K562 (cell line): ENCODE results near the gene HERC3. TPM values are rescaled to one million over a fixed set of nuclear protein-coding genes. Genes with fewer than 3 reads are reported as not detected.
A peak's percentile ranks its signal among the peaks of the same experiment; 100 is the strongest.

Source experiments
- ADNP ChIP-seq: fragments of 200-800 bp; sonication (Bioruptor generic); IDR thresholded peaks from 2 replicates; pipeline ENCODE4 v1.6.1; 2016; ENCODE audit warnings: missing genetic modification characterization, missing compliant biosample characterization
- DACH1 ChIP-seq: fragments of 450-650 bp; IDR thresholded peaks from 2 replicates; pipeline ENCODE4 v1.6.1; 2018; ENCODE audit not compliant: partially characterized antibody
- DMBX1 ChIP-seq: fragments of 250-450 bp; sonication (Bioruptor Pico); IDR thresholded peaks from 2 replicates; pipeline ENCODE4 v1.8.0; 2022; ENCODE audit warnings: inconsistent platforms, mild to moderate bottlenecking, moderate library complexity, borderline replicate concordance
- FUS ChIP-seq: fragments of 200-400 bp; formaldehyde crosslinking; optimal IDR thresholded peaks from 2 replicates; pipeline ENCODE3; 2017; ENCODE audit warnings: low read depth, low read length
- HDGF ChIP-seq: fragments of 450-650 bp; IDR thresholded peaks from 2 replicates; pipeline ENCODE4 v1.6.1; 2016
- HNRNPK ChIP-seq: fragments of 200-400 bp; formaldehyde crosslinking; IDR thresholded peaks from one replicate; pipeline ENCODE4 v1.6.1; 2018; ENCODE audit warnings: mild to moderate bottlenecking, low read depth, low read length; ENCODE audit not compliant: poor library complexity, severe bottlenecking
- IRF2 ChIP-seq: sonication (generic); formaldehyde crosslinking; IDR thresholded peaks from 2 replicates; pipeline ENCODE4 v1.8.1; 2022; ENCODE audit warnings: mild to moderate bottlenecking, missing genetic modification reagents
- KLF13 ChIP-seq: fragments of 450-650 bp; IDR thresholded peaks from 2 replicates; pipeline ENCODE4 v1.6.1; 2016; ENCODE audit warnings: missing genetic modification characterization, low read depth, mild to moderate bottlenecking, missing compliant biosample characterization, moderate library complexity, borderline replicate concordance
- MAFG ChIP-seq: fragments of 450-650 bp; conservative IDR thresholded peaks from 2 replicates; pipeline ENCODE4 v1.6.1; 2016; ENCODE audit warnings: missing genetic modification characterization, missing compliant biosample characterization
- MIER1 ChIP-seq: fragments of 450-650 bp; IDR thresholded peaks from 2 replicates; pipeline ENCODE4 v1.6.1; 2016; ENCODE audit warnings: antibody characterized with exemption, mild to moderate bottlenecking, low read depth
- POLR2AphosphoS5 ChIP-seq: IDR thresholded peaks from 2 replicates; pipeline ENCODE4 v1.6.1; 2011; ENCODE audit warnings: mild to moderate bottlenecking, low read depth, low read length, moderate library complexity; ENCODE audit not compliant: control insufficient read depth, insufficient read depth
- SP2 ChIP-seq: IDR thresholded peaks from 2 replicates; pipeline ENCODE4 v1.6.1; 2011; ENCODE audit warnings: mild to moderate bottlenecking, low read depth, low read length, moderate library complexity; ENCODE audit not compliant: poor library complexity, severe bottlenecking; ENCODE audit errors: extremely low read depth
- YY1 ChIP-seq, 3 experiments: IDR thresholded peaks; 2 replicates each; pipeline ENCODE4 v1.6.1; 2011; ENCODE audit warnings: low read length in 2 of 3, mild to moderate bottlenecking in 2 of 3, moderate library complexity in 2 of 3, borderline replicate concordance in 1 of 3, control low read depth in 1 of 3, low read depth in 1 of 3; ENCODE audit not compliant: insufficient read depth in 3 of 3, insufficient replicate concordance in 2 of 3, control insufficient read depth in 1 of 3, insufficient read length in 1 of 3; ENCODE audit errors: extremely low read depth in 1 of 3
- ZNF212 ChIP-seq: fragments of 450-650 bp; formaldehyde crosslinking; IDR thresholded peaks from 2 replicates; pipeline ENCODE4 v1.4.0; 2020; ENCODE audit warnings: mild to moderate bottlenecking
- polyA plus RNA-seq, 8 experiments: library from polyadenylated mRNA; depleted of rRNA in 4 of 8; stranded (reverse) in 5 of 8; unstranded in 3 of 8; fragments of >200 nt; fragmentation: Nextera tagmentation in 2 of 8; fragmentation: Illumina TruSeq in 1 of 8; extraction: Ambion mirVana in 2 of 8; extraction: Trizol in 1 of 8; gene quantifications; 2 replicates each; pipeline versions ENCODE4 v1.2.1 to v1.2.3, GENCODE V29; 2011 to 2014; ENCODE audit warnings: inconsistent platforms in 1 of 8, missing spikeins in 1 of 8
- total RNA-seq, 7 experiments: library from RNA; depleted of rRNA in 6 of 7; stranded (reverse); fragments of >200 nt in 6 of 7; fragmentation: Illumina TruSeq in 2 of 7; extraction: Trizol in 2 of 7; gene quantifications; 2 replicates each; pipeline versions ENCODE4 v1.2.1 to v1.2.3, GENCODE V29; 2011 to 2021; ENCODE audit warnings: low replicate concordance in 1 of 7
- TF ChIP-seq, protein P1 (sequence below), 2 experiments: fragments of 450-650 bp in 1 of 2; sonication (generic) in 1 of 2; formaldehyde crosslinking in 1 of 2; IDR thresholded peaks in 1 of 2; conservative IDR thresholded peaks in 1 of 2; 2 replicates each; pipeline versions ENCODE4 v1.6.1 to v1.8.1; 2016 to 2023; ENCODE audit warnings: mild to moderate bottlenecking in 2 of 2, moderate library complexity in 2 of 2, inconsistent platforms in 1 of 2, missing genetic modification reagents in 1 of 2
- TF ChIP-seq, protein P2 (sequence below): fragments of 450-650 bp; conservative IDR thresholded peaks from 2 replicates; pipeline ENCODE4 v1.6.1; 2016; ENCODE audit warnings: missing genetic modification characterization, low read depth, mild to moderate bottlenecking, control low read depth, missing compliant biosample characterization
- TF ChIP-seq, protein P3 (sequence below): fragments of 250-450 bp; sonication (Bioruptor Pico); IDR thresholded peaks from 2 replicates; pipeline ENCODE4 v1.4.0; 2020; ENCODE audit warnings: mild to moderate bottlenecking, moderate library complexity, borderline replicate concordance

HERC3 gene
- total and polyA plus RNA-seq, 9 of the 15 experiments (the other 6 are each of a cell fraction or from before 2014, with no cell fraction given), result 1.8 to 13.1 (median 7.6) TPM

DNA sequence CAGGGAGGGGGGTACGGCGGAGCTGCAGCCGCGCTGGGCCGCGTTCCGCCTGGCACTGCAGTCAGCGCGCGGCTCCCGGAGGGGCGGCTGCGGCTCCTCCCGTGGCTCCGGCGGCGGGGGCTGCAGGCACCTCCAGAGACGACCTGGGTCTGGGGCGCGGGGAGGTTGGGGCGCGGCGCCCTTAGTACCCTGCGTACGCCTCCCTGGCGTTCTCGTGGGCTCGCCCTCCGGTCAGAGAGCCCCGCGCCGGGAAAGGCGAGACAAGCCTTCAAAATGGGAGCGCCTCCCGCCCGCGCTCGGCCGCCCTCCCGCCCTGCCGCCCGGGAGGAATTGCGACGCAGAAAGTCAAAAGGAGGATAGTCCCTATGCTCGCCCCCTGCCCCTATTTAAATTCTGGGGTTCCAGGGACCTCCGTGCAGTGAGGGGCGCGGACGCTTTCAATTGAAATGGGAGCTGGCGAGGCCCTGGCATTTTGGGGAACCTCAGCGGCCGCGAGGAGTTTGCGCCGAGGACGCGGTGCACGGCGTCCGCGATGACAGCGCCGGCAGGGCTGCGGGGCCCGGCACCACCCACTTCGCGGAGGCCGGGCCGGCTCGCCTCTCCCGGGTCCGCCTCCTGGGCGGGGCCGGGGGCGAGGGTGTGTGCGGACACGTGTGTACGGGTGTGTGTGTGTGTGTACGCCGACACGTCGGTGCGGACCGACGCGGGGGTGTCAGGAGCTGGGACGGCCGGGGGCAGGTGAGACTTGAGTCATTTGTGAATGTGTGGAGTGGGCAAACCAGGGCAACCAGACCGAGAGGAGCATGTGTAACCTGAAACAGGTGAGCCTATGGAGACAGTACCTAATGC, 544 bp downstream of the HERC3 start (continued):
- TF ChIP-seq, protein P1, sequence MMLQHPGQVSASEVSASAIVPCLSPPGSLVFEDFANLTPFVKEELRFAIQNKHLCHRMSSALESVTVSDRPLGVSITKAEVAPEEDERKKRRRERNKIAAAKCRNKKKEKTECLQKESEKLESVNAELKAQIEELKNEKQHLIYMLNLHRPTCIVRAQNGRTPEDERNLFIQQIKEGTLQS (IDR thresholded peaks at IDR 0.05), result no peak
- TF ChIP-seq, protein P1 (CRISPR knock-in tag; conservative IDR thresholded peaks at IDR 0.05), result no peak
- TF ChIP-seq DMBX1 (CRISPR knock-in tag), result no peak
- no peak for TF ChIP-seq FUS
- TF ChIP-seq MIER1, result no peak
- peak; percentile 71; the same call in 1 of the 2 replicates for TF ChIP-seq KLF13
- no peak for TF ChIP-seq DACH1
- no peak for TF ChIP-seq ADNP (tag)
- TF ChIP-seq HDGF, result no peak
- no peak for TF ChIP-seq IRF2 (CRISPR knock-in tag)
- TF ChIP-seq ZNF212 (CRISPR knock-in tag), result no peak
- no peak for TF ChIP-seq HNRNPK
- TF ChIP-seq, protein P2, sequence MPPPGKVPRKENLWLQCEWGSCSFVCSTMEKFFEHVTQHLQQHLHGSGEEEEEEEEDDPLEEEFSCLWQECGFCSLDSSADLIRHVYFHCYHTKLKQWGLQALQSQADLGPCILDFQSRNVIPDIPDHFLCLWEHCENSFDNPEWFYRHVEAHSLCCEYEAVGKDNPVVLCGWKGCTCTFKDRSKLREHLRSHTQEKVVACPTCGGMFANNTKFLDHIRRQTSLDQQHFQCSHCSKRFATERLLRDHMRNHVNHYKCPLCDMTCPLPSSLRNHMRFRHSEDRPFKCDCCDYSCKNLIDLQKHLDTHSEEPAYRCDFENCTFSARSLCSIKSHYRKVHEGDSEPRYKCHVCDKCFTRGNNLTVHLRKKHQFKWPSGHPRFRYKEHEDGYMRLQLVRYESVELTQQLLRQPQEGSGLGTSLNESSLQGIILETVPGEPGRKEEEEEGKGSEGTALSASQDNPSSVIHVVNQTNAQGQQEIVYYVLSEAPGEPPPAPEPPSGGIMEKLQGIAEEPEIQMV, result 0 out of 2 replicates have a peak, but pooled peaks have one; percentile 62
- TF ChIP-seq SP2, result no peak
- no peak for TF ChIP-seq MAFG (tag)
- peak; percentile 39; the same call in 1 of the 2 replicates for TF ChIP-seq POLR2AphosphoS5
- TF ChIP-seq, protein P3, sequence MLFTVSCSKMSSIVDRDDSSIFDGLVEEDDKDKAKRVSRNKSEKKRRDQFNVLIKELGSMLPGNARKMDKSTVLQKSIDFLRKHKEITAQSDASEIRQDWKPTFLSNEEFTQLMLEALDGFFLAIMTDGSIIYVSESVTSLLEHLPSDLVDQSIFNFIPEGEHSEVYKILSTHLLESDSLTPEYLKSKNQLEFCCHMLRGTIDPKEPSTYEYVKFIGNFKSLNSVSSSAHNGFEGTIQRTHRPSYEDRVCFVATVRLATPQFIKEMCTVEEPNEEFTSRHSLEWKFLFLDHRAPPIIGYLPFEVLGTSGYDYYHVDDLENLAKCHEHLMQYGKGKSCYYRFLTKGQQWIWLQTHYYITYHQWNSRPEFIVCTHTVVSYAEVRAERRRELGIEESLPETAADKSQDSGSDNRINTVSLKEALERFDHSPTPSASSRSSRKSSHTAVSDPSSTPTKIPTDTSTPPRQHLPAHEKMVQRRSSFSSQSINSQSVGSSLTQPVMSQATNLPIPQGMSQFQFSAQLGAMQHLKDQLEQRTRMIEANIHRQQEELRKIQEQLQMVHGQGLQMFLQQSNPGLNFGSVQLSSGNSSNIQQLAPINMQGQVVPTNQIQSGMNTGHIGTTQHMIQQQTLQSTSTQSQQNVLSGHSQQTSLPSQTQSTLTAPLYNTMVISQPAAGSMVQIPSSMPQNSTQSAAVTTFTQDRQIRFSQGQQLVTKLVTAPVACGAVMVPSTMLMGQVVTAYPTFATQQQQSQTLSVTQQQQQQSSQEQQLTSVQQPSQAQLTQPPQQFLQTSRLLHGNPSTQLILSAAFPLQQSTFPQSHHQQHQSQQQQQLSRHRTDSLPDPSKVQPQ (CRISPR knock-in tag), result peak; percentile 71; the same call in 1 of the 2 replicates
- peak in 1 of 3 experiments; percentile 58 for TF ChIP-seq YY1 (IDR thresholded peaks at IDR 0.05; ENCODE audit: borderline replicate concordance in 1 of 3, control insufficient read depth in 1 of 3, extremely low read depth in 1 of 3, insufficient read depth in 3 of 3, insufficient read length in 1 of 3, insufficient replicate concordance in 2 of 3, low read depth in 1 of 3, low read length in 2 of 3)
